Activated CD4-positive, alpha-beta T cell treated with anti-CD3 and anti-CD28 coated beads for 1 hour (primary cell): Measurements from ENCODE around the gene KRTAP10-2.
"Not testable (repeated sequence)": the region's sequence is repeated elsewhere in the genome, so short reads cannot be mapped to it uniquely, and the experiment has no call there.

Experiments used
- DNase-seq: peaks from one replicate; pipeline ENCODE4 v3.0.0-alpha.2; 2020

Gene KRTAP10-2, protein sequence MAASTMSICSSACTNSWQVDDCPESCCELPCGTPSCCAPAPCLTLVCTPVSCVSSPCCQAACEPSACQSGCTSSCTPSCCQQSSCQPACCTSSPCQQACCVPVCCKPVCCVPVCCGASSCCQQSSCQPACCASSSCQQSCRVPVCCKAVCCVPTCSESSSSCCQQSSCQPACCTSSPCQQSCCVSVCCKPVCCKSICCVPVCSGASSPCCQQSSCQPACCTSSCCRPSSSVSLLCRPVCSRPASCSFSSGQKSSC

GRCh38 chr21:44551340-44551961 lies at the start of gene KRTAP10-2:
TSS of gene KRTAP10-2 (minus strand) at chr21:44551505. CDS start at chr21:44551458, 47 bp downstream.
- no peak for DNase-seq

GRCh38 chr21:44601091-44601490 lies 49.8 kb upstream of the KRTAP10-2 start:
- DNase-seq = not testable (repeated sequence)

DNA sequence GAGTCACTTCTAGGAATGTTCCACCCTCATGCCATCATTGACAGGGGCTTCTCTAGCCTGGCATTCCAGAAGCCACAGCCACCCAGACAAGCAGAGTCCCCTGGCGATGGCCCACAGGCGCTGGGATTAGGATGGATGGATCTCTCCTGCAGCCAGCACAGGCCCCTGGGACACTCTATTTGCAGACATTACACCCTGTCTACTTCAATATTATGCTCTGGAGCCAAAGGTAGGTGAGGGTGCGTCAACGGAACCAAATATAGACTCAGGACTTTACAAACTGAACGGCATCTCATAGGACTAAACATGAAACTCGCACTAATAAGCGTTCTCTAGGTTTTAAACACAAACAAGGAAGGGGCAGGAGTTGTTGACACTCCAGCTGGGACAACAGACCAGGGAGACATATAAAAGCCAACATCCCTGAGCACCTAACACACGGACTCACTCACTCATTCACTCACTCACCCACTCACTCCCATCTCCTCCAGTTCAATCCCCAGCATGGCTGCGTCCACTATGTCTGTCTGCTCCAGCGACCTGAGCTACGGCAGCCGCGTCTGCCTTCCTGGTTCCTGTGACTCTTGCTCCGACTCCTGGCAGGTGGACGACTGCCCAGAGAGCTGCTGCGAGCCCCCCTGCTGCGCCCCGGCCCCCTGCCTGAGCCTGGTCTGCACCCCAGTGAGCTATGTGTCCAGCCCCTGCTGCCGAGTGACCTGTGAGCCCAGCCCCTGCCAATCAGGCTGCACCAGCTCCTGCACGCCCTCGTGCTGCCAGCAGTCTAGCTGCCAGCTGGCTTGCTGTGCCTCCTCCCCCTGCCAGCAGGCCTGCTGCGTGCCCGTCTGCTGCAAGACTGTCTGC lies 49.0 kb upstream of the KRTAP10-2 start, which contains the start of gene KRTAP10-7:
Gene KRTAP10-7 (plus strand): TSS at position 480 of the 861 bp plus-strand sequence. CDS start 25 bp downstream, at position 505.
- not testable (repeated sequence) for DNase-seq

DNA sequence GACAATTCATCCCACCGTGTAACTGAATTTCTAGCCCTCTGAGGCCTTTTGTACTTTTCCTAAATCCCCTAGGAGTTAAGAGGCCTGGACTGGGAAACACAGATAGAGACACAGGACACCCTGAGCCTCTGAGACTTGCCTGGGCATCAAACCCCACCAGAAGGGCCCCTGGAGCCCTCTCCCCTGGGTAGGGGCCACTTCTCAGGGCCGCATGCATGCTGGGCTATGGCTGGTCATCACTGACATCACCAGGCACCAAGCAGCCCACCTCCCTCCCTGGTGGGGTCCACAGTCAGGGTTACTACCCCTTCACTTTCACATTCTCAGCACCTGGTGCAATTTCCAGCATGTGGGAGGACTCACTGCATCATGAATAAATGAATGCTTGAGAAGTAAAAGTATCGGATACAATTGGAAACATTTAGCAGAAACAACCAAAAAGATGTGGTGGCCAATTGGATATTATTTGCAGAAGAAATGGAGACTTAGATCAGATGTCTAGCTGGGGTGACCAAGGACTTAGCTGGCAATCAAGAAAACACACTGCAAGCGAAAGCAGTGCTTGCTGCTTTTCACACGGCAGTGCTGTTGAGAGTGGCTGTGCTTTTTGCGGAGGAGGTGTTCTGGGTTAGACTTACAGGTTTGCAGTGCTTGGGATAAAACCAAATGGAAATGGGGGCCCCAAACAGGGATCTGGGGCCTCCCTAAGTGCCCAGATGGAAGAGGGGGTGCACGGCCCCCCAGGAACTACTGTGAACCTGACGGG lies 48.1 kb upstream of the KRTAP10-2 start:
- DNase-seq = no peak

DNA sequence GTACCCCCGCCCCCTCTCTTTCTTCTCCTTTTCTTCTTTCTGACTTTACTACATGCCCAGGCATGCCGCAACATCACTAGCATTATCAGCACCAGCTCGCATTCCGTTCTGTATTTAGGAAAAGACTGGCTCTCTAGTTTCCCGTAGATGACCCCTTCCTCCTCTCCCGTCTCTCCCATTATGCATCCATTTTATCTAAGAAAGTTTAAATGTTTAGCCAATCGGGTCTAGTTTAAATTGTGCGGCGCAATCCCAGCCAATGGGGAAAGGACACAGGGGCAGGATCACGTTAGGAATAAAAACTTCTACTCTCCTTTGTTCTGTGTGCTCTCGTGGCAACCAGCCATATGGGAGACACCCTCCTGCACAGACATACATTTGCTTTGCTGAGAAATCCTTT lies 46.8 kb upstream of the KRTAP10-2 start:
- DNase-seq = no peak

DNA sequence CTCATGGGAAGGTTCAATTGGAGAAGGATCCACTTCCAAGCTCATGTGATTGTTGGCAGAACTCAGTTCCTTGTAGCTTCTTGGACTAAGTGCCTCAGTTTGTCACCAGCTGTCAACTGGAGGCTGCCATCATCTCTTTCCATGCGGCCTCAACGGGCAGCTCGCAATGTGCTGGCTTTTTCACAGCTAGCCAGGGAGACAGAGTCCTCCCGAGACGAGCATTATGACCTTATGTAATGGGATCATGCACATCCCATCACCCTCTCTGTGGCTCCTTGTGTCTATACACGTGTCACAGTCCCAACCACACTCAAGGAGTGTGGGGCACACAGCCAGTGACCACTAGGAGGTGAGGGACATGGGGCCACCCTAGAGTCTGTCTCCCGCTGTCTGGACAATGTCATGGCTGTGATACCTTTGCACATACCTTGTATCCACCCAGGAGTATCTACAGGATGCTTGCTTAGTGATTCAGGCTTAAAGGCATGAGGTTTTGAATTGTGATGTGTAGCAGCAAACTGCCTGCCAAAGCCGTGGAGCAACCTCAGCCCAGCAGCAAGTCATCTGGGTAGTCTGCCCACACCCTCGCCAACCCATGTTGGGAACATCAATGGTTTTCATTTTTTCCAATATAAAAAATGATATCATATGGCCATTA lies 44.9 kb upstream of the KRTAP10-2 start:
- no peak for DNase-seq

- no peak for DNase-seq
Measured at GRCh38 chr21:44595524-44595923, 44.2 kb upstream of the KRTAP10-2 start.

GRCh38 chr21:44594406-44594916 lies 43.2 kb upstream of the KRTAP10-2 start:
- no peak for DNase-seq

DNA sequence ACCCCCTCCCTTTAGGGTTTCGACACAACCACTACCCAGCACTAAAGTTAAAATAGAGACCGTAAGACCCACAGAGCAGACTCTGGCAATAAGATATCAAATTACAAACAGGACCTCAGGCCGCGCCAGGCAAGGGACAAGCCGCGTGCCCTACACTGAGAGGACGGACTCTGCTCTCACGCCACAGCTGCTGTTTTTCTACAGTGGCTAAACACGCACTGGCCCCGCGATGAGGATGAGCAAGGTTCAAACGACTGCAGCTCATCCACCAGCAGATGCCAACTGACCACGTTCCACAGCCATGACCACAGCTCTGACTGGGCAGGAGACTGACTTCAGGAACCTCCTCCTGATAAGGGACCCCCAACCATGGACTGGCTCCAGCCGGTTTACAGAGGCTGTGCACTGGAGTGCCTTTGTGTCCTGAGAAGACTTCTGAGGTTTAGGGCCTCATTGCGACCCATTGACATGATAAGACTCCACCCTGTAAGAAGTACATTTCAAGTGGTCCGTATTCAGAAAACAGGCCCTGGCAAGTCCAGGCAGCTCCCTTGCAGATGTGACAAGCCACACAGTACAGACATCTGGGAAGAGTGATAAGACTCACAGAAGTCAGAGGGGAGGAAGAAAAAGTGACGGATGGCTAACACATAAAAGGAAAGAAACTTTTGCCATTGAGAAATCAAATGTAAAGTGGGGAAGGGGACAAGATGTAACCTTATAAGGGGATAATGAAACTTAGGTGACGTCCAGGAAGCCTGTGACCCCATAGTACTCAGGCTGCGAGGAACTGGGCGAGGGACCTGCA lies 42.5 kb upstream of the KRTAP10-2 start:
- no peak for DNase-seq

- no peak for DNase-seq
Measured at GRCh38 chr21:44592446-44593311, 41.4 kb upstream of the KRTAP10-2 start, which contains the start of gene KRTAP10-6. TSS of gene KRTAP10-6 (minus strand) at chr21:44592505. CDS start at chr21:44592484, 21 bp downstream.

GRCh38 chr21:44591801-44592130 lies 40.5 kb upstream of the KRTAP10-2 start:
- DNase-seq = not testable (repeated sequence)

- DNase-seq = not testable (repeated sequence)
Measured at GRCh38 chr21:44590897-44591800, 39.8 kb upstream of the KRTAP10-2 start.

- no peak for DNase-seq
Measured at GRCh38 chr21:44590311-44590721, 39.0 kb upstream of the KRTAP10-2 start.

DNA sequence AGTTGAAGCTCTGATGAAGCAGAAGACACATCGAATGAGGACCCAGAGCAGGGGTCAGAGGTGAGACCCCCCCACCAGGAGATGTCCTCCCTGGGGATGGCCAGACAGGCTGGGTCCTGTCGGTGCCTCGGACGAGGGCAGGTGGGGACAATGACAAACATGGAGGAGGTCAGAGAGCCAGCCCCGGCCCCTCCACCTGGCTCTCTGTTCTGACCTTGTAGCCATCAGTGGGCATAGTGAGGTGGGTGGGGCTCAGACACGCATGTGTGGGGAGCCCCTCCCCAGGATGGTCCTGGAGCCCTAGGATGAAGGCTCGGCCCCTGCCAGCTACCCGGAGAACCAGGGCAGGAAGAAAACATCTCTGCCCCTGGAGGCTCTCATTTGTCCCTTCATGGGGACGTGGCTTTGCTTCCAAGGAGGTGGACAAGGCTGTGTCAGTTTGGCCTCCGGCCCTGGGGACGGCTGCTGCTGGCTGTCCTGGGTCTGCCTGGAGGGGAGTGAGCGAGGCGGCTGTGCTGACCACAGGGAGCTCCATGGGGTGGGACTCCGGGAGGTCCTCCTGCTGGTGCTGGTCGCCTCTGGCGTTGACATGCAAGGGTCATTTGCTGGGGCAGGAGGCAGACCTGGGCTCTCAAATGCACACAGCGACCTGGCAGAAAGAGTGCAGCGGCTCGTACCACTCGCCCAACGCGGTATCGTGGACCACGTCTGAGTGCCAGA lies 38.4 kb upstream of the KRTAP10-2 start:
- no peak for DNase-seq

DNA sequence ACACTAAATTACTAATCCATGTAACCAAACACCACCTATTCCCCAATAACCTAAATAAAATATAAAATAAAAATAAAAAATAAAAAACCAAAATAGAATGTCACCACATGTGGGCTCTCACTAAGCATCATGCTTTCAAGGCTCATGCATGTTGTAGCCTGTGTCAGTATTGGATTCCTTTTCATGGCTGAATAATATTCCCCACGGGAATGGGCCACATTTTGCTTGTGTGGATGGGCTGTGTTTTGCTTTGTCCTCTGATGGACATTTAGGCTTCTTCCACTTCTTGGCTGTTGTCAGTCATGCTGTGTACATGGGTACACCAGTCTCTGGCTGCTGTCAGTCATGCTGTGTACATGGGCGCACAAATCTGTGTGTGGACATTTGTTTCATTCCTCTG lies 37.8 kb upstream of the KRTAP10-2 start:
- no peak for DNase-seq

- no peak for DNase-seq
Measured at GRCh38 chr21:44585892-44586291, 34.6 kb upstream of the KRTAP10-2 start.

- DNase-seq = no peak
Measured at GRCh38 chr21:44583800-44584147, 32.5 kb upstream of the KRTAP10-2 start.

DNA sequence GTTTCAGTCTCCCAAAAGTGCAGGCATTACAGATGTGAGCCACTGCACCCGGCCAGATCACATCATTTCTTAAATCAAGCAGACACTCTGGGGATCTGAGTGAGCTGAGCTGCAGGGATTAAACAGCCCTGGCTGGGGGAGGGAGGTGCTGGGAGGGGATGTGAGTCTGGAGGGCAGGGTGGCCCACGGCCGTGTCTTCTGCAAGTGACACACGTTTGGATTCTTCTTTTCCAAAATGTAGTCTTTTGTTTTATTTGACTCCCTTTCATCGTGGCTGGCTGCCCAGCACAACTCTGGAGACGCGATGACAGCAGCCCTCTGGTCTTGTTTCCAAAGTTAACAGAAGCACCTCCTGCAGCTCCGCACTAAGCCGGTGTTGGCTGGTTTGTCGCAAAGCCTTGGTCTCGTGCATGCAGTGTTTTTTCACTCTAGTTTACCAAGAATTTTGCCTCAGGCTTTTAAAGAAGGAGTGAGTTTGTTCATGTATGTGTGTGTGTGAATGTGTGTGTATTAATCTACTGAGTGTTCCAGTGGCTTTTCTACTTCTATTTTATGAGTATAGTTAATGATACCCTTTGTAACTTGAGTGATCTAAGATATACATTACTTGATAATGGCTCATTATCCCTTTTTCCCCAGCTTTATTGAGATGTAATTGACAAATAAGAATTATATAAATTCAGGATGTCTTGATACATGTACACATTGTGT lies 31.9 kb upstream of the KRTAP10-2 start:
- DNase-seq = no peak
